ENCODE results near the gene AUTS2. TPM values are rescaled to one million over a fixed set of nuclear protein-coding genes. Genes with fewer than 3 reads are reported as not detected.

AUTS2 gene
- total RNA-seq, 6 experiments from 2014 or later: 10.4 to 32.0 (median 19.3) TPM

- no peak for DNase-seq
- TF ChIP-seq CTCF (IDR thresholded peaks at IDR 0.05) (no peak), POLR2A (IDR thresholded peaks at IDR 0.05) (no peak)
- H3K9me3 ChIP-seq: no peaks in the 10 kb centered on the region
- H3K27ac ChIP-seq: no peak overlapping the region
- no peaks in the 10 kb centered on the region for H3K36me3 ChIP-seq
- intact Hi-C loops (cut with DNase I): no loop called here
- ATAC-seq: no peak
- H3K4me3 ChIP-seq: no peak overlapping the region
- H3K27me3 ChIP-seq: no peaks in the 10 kb centered on the region
- no peaks in the 10 kb centered on the region for H3K4me1 ChIP-seq
- WGBS (ENCODE audit: insufficient coverage, low coverage, low lambda C conversion rate, missing lambda C conversion rate): 80% methylated on average over 6 of the region's 6 CpGs
Measured at GRCh38 chr7:69625238-69625637, 27.0 kb downstream of the AUTS2 start.

GRCh38 chr7:69625798-69626197 lies 27.5 kb downstream of the AUTS2 start:
- no peak for ATAC-seq
- Histone ChIP-seq H3K4me1 (no peaks in the 10 kb centered on the region), H3K4me3 (no peak overlapping the region), H3K9me3 (no peaks in the 10 kb centered on the region), H3K27me3 (no peaks in the 10 kb centered on the region), H3K27ac (no peak overlapping the region), H3K36me3 (no peaks in the 10 kb centered on the region)
- TF ChIP-seq POLR2A (IDR thresholded peaks at IDR 0.05) (no peak), CTCF (IDR thresholded peaks at IDR 0.05) (no peak)
- no peak for DNase-seq
- intact Hi-C loops (cut with DNase I): no loop called here
- WGBS (ENCODE audit: insufficient coverage, low coverage, low lambda C conversion rate, missing lambda C conversion rate): 61% methylated on average over 2 of the region's 2 CpGs

- Histone ChIP-seq H3K4me3 (no peak overlapping the region), H3K27ac (no peak overlapping the region), H3K27me3 (no peaks in the 10 kb centered on the region), H3K36me3 (no peaks in the 10 kb centered on the region), H3K4me1 (no peaks in the 10 kb centered on the region), H3K9me3 (no peaks in the 10 kb centered on the region)
- intact Hi-C loops (cut with DNase I): no loop called here
- TF ChIP-seq CTCF (IDR thresholded peaks at IDR 0.05) (no peak), POLR2A (IDR thresholded peaks at IDR 0.05) (no peak)
- peak in 1 of 4 donors; percentile 34 for ATAC-seq
- no peak for DNase-seq
- 38% methylated on average over 5 of the region's 5 CpGs for WGBS (ENCODE audit: insufficient coverage, low coverage, low lambda C conversion rate, missing lambda C conversion rate)
Measured at GRCh38 chr7:69630292-69630691, 32.0 kb downstream of the AUTS2 start.

- Histone ChIP-seq H3K36me3 (no peaks in the 10 kb centered on the region), H3K27me3 (no peaks in the 10 kb centered on the region), H3K4me3 (no peak overlapping the region), H3K4me1 (no peaks in the 10 kb centered on the region), H3K27ac (no peak overlapping the region), H3K9me3 (no peaks in the 10 kb centered on the region)
- no peak for TF ChIP-seq POLR2A (IDR thresholded peaks at IDR 0.05)
- no peak for TF ChIP-seq CTCF (IDR thresholded peaks at IDR 0.05)
- no peak for ATAC-seq
- intact Hi-C loops (cut with DNase I): no loop called here
- DNase-seq: no peak
- WGBS (ENCODE audit: insufficient coverage, low coverage, low lambda C conversion rate, missing lambda C conversion rate): 60% methylated on average over 3 of the region's 3 CpGs
Measured at GRCh38 chr7:69631131-69631530, 32.9 kb downstream of the AUTS2 start.

- no peaks in the 10 kb centered on the region for H3K9me3 ChIP-seq
- no peak overlapping the region for H3K27ac ChIP-seq
- DNase-seq: no peak
- WGBS (ENCODE audit: insufficient coverage, low coverage, low lambda C conversion rate, missing lambda C conversion rate): 81% methylated on average over 3 of the region's 3 CpGs
- H3K4me1 ChIP-seq: no peaks in the 10 kb centered on the region
- no peaks in the 10 kb centered on the region for H3K27me3 ChIP-seq
- no peak overlapping the region for H3K4me3 ChIP-seq
- TF ChIP-seq POLR2A (IDR thresholded peaks at IDR 0.05) (no peak), CTCF (IDR thresholded peaks at IDR 0.05) (no peak)
- no peak for ATAC-seq
- intact Hi-C loops (cut with DNase I): no loop called here
- H3K36me3 ChIP-seq: no peaks in the 10 kb centered on the region
Measured at GRCh38 chr7:69632280-69632679, 34.0 kb downstream of the AUTS2 start.
